ENCODE data around the gene LYPD4.
"Not testable (repeated sequence)": the region's sequence is repeated elsewhere in the genome, so short reads cannot be mapped to it uniquely, and the experiment has no call there.

LYPD4 gene

GRCh38 chr19:41880329-41880708 is 35.8 kb upstream of the LYPD4 start:
- no peak overlapping the region for H3K4me3 ChIP-seq (ENCODE audit: low read depth, low read length)
- no peak for DNase-seq (ENCODE audit: low read depth)
- no peak for TF ChIP-seq CTCF (IDR thresholded peaks at IDR 0.05; ENCODE audit: insufficient read depth, low read depth, low read length, missing control alignments)

- DNase-seq (ENCODE audit: low read depth), result no peak
- no peak for TF ChIP-seq CTCF (IDR thresholded peaks at IDR 0.05; ENCODE audit: insufficient read depth, low read depth, low read length, missing control alignments)
- H3K4me3 ChIP-seq (ENCODE audit: low read depth, low read length), result no peak overlapping the region; the same call in 1 of the 2 replicates
These were observed 35.3 kb upstream of the LYPD4 start for GRCh38 chr19:41879670-41880328.

GRCh38 chr19:41879080-41879479 is 34.6 kb upstream of the LYPD4 start:
- DNase-seq (ENCODE audit: low read depth), result no peak
- peak overlapping the region; percentile 90 for H3K4me3 ChIP-seq (ENCODE audit: low read depth, low read length)
- no peak for TF ChIP-seq CTCF (IDR thresholded peaks at IDR 0.05; ENCODE audit: insufficient read depth, low read depth, low read length, missing control alignments)

GRCh38 chr19:41877916-41878905 is 33.7 kb upstream of the LYPD4 start:
- DNase-seq (ENCODE audit: low read depth), result peak; percentile 83
- H3K4me3 ChIP-seq (ENCODE audit: low read depth, low read length), result peak overlapping the region; percentile 90
- TF ChIP-seq CTCF (IDR thresholded peaks at IDR 0.05; ENCODE audit: insufficient read depth, low read depth, low read length, missing control alignments), result no peak

GRCh38 chr19:41876847-41877832 is 32.7 kb upstream of the LYPD4 start, which contains the start of gene CD79A:
Gene CD79A (plus strand): TSS chr19:41877279. CDS start chr19:41877305, 26 bp downstream.
- DNase-seq (ENCODE audit: low read depth), result peak; percentile 96
- TF ChIP-seq CTCF (IDR thresholded peaks at IDR 0.05; ENCODE audit: insufficient read depth, low read depth, low read length, missing control alignments), result no peak
- H3K4me3 ChIP-seq (ENCODE audit: low read depth, low read length), result peak within 1 kb of the TSS; percentile 90

GRCh38 chr19:41875973-41876372 is 31.5 kb upstream of the LYPD4 start:
- DNase-seq (ENCODE audit: low read depth), result not testable (repeated sequence)
- peak overlapping the region; percentile 16 for H3K4me3 ChIP-seq (ENCODE audit: low read depth, low read length)

All from GM12865 (cell line).